ENCODE results near the gene MAB21L4.

MAB21L4 gene

DNA sequence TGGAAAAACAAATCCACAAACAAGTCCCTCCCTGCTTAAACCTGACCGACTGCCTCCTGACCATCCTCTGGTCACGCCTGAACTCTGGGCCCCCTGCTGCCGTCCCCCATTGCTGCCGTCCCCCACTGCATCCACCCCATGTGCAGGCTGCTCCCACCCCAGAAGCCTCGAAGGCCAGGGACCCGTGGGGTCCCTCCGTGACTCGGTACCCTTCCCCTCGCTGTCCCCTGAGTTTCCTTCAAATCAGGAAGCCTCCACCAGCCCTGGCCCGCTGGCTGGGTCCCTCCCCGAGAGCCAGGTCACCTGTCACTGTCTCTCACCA, 45.2 kb downstream of the MAB21L4 start:
- ChIA-PET CTCF (interaction anchor here (0.7 to 2.1 kb wide), 12 partner anchors 10 to 507 kb away, joined by 3 to 18 read pairs (median 4); no protein-coding TSS in a partner anchor), POLR2A (no interaction called here)
- Histone ChIP-seq H3K27ac (ENCODE audit: extremely low read depth, low read depth, low read length) (no peak overlapping the region), H3K36me3 (ENCODE audit: control insufficient read depth in 2 of 2, insufficient read depth in 1 of 2, low read length in 2 of 2) (no peaks in the 10 kb centered on the region), H3K9me3 (ENCODE audit: control insufficient read depth, insufficient read depth, low read depth, low read length) (no peaks in the 10 kb centered on the region), H3K4me1 (ENCODE audit: control insufficient read depth, insufficient read depth, low read length) (no peaks in the 10 kb centered on the region), H3K4me3 (ENCODE audit: low read depth, low read length) (no peak overlapping the region)
- TF ChIP-seq ZNF654 (tag by site-specific recombination; IDR thresholded peaks at IDR 0.05; ENCODE audit: low read depth) = no peak
- no peak for TF ChIP-seq ZNF202 (tag by site-specific recombination; IDR thresholded peaks at IDR 0.05; ENCODE audit: borderline replicate concordance)
- TF ChIP-seq, protein P1, sequence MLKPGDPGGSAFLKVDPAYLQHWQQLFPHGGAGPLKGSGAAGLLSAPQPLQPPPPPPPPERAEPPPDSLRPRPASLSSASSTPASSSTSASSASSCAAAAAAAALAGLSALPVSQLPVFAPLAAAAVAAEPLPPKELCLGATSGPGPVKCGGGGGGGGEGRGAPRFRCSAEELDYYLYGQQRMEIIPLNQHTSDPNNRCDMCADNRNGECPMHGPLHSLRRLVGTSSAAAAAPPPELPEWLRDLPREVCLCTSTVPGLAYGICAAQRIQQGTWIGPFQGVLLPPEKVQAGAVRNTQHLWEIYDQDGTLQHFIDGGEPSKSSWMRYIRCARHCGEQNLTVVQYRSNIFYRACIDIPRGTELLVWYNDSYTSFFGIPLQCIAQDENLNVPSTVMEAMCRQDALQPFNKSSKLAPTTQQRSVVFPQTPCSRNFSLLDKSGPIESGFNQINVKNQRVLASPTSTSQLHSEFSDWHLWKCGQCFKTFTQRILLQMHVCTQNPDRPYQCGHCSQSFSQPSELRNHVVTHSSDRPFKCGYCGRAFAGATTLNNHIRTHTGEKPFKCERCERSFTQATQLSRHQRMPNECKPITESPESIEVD (tag by site-specific recombination; IDR thresholded peaks at IDR 0.05) = no peak
- TF ChIP-seq ZNF48 (tag by site-specific recombination; IDR thresholded peaks at IDR 0.05) = no peak
- TF ChIP-seq KLF16 (tag by site-specific recombination; IDR thresholded peaks at IDR 0.05) = no peak
- no peak for TF ChIP-seq ZNF830 (tag by site-specific recombination; IDR thresholded peaks at IDR 0.05; ENCODE audit: low read depth)
- TF ChIP-seq GLIS2 (tag by site-specific recombination; IDR thresholded peaks at IDR 0.05) = no peak
- TF ChIP-seq ZNF169 (tag by site-specific recombination; IDR thresholded peaks at IDR 0.05) = no peak
- no peak for TF ChIP-seq ZNF558 (tag by site-specific recombination; IDR thresholded peaks at IDR 0.05)
- TF ChIP-seq, protein P2, sequence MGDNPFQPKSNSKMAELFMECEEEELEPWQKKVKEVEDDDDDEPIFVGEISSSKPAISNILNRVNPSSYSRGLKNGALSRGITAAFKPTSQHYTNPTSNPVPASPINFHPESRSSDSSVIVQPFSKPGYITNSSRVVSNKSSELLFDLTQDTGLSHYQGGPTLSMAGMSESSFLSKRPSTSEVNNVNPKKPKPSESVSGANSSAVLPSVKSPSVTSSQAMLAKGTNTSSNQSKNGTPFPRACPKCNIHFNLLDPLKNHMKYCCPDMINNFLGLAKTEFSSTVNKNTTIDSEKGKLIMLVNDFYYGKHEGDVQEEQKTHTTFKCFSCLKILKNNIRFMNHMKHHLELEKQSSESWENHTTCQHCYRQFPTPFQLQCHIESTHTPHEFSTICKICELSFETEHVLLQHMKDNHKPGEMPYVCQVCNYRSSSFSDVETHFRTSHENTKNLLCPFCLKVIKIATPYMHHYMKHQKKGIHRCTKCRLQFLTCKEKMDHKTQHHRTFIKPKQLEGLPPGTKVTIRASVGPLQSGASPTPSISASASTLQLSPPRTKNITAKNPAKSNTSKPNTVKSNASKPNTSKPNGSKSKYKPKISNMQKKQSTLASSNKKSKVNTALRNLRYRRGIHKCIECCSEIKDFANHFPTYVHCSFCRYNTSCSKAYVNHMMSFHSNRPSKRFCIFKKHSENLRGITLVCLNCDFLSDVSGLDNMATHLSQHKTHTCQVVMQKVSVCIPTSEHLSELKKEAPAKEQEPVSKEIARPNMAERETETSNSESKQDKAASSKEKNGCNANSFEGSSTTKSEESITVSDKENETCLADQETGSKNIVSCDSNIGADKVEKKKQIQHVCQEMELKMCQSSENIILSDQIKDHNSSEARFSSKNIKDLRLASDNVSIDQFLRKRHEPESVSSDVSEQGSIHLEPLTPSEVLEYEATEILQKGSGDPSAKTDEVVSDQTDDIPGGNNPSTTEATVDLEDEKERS (tag by site-specific recombination; IDR thresholded peaks at IDR 0.05) = no peak
- TF ChIP-seq ZFP3 (tag by site-specific recombination; IDR thresholded peaks at IDR 0.05; ENCODE audit: low read depth) = no peak
- TF ChIP-seq ZBTB26 (tag by site-specific recombination; optimal IDR thresholded peaks at IDR 0.05) = no peak
- no peak for TF ChIP-seq ZNF660 (tag by site-specific recombination; IDR thresholded peaks at IDR 0.05)
- TF ChIP-seq, protein P3, sequence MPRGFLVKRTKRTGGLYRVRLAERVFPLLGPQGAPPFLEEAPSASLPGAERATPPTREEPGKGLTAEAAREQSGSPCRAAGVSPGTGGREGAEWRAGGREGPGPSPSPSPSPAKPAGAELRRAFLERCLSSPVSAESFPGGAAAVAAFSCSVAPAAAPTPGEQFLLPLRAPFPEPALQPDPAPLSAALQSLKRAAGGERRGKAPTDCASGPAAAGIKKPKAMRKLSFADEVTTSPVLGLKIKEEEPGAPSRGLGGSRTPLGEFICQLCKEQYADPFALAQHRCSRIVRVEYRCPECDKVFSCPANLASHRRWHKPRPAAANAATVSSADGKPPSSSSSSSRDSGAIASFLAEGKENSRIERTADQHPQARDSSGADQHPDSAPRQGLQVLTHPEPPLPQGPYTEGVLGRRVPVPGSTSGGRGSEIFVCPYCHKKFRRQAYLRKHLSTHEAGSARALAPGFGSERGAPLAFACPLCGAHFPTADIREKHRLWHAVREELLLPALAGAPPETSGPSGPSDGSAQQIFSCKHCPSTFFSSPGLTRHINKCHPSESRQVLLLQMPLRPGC (tag by site-specific recombination; IDR thresholded peaks at IDR 0.05) = no peak

- CTCF ChIA-PET = interaction anchor here (0.9 to 1.1 kb wide), 5 partner anchors 9 to 1029 kb away, joined by 3 to 4 read pairs (median 3); no protein-coding TSS in a partner anchor
- Histone ChIP-seq H3K36me3 (ENCODE audit: control insufficient read depth in 2 of 2, insufficient read depth in 1 of 2, low read length in 2 of 2) (no peaks in the 10 kb centered on the region), H3K4me1 (ENCODE audit: control insufficient read depth, insufficient read depth, low read length) (no peaks in the 10 kb centered on the region), H3K9me3 (ENCODE audit: control insufficient read depth, insufficient read depth, low read depth, low read length) (no peaks in the 10 kb centered on the region), H3K4me3 (ENCODE audit: low read depth, low read length) (no peak overlapping the region), H3K27ac (ENCODE audit: extremely low read depth, low read depth, low read length) (no peak overlapping the region)
- POLR2A ChIA-PET = no interaction called here
- TF ChIP-seq EGR2 (tag by site-specific recombination; IDR thresholded peaks at IDR 0.05; ENCODE audit: low read depth) (no peak), ZNF132 (tag by site-specific recombination; IDR thresholded peaks at IDR 0.05; ENCODE audit: borderline replicate concordance) (no peak), ZNF394 (tag by site-specific recombination; IDR thresholded peaks at IDR 0.05; ENCODE audit: borderline replicate concordance) (no peak), ZNF157 (tag by site-specific recombination; IDR thresholded peaks at IDR 0.05) (no peak), KLF1 (tag by site-specific recombination; IDR thresholded peaks at IDR 0.05) (no peak), ZNF544 (tag by site-specific recombination; IDR thresholded peaks at IDR 0.05) (no peak), ZNF785 (tag by site-specific recombination; IDR thresholded peaks at IDR 0.05) (no peak)
Measured at GRCh38 chr2:240850026-240850425, 45.9 kb downstream of the MAB21L4 start.
